ENCODE data around the gene MYBBP1A. TPM values are rescaled to one million over a fixed set of nuclear protein-coding genes. Genes with fewer than 3 reads are reported as not detected.

Gene MYBBP1A
- total and polyA plus RNA-seq, 2 of the 4 experiments (the other 2 are of a cell fraction), result 22.6 to 45.9 TPM

DNA sequence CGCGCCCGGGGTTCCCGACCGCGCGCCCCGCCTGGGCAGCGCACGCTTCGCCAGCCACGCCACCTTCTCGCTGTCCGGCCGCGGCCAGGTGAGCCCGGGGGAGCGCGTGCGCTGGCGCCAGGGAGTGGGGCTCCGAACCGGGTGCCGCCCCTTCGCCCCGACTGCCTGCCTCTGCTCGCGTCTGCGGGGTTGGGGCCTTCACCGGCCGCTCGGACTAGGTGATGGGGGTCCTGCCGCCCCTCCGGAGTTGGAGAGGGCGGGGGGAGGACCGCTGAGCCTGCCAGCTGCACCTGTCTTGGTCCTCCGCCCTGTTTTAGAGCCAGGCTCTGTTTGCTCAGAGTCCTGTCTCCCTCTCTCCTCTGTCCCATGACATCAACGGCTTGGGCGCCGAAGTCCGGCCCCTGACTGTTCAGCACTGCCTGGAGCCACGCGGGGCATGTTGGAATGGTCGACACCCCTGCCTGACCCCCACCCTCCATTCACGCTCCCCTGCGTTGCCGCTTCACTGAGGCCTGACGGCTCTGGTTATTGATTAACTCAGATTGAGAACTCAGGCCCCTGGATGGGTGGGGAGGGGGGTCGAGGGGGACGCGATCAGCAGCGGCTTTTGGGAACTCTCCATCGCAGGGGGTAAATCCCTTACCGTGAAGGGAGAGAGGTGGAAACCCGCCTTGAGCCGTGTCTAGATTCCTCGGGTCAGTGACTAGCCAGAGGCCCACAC is 29.9 kb upstream of the MYBBP1A start:
- H3K9ac ChIP-seq (ENCODE audit: low read depth, low read length), result no peak overlapping the region
- no peak overlapping the region for H3K4me2 ChIP-seq (ENCODE audit: low read depth, low read length)
- no peak overlapping the region for H2AK9ac ChIP-seq (replicated peaks; ENCODE audit: low read depth, low read length, poor library complexity)
- H3K27ac ChIP-seq (ENCODE audit: insufficient read depth, low read length), result no peak overlapping the region
- dilution Hi-C loops (cut with HindIII; ENCODE audit: low sequenced_read_pairs, unreplicated experiment) (no loop called here), intact Hi-C loops (cut with micrococcal nuclease) (no loop called here), in situ Hi-C loops (cut with MboI; ENCODE audit: low sequenced_read_pairs) (no loop called here)
- no peak overlapping the region for H2BK120ac ChIP-seq (ENCODE audit: low read depth, low read length)
- H3K4ac ChIP-seq (ENCODE audit: low read depth, low read length), result no peak overlapping the region
- H4K8ac ChIP-seq (ENCODE audit: low read depth in 2 of 2, low read length in 2 of 2), result no peak overlapping the region
- no peak overlapping the region for H2AK5ac ChIP-seq (ENCODE audit: low read depth, low read length)
- BruUV-seq (replicated peaks), result no TSS peak
- H3K14ac ChIP-seq (replicated peaks; ENCODE audit: low read depth, low read length), result no peak overlapping the region
- H3K23ac ChIP-seq (ENCODE audit: low read depth, low read length), result no peak overlapping the region
- no peaks in the 10 kb centered on the region for H3K9me1 ChIP-seq (ENCODE audit: insufficient read depth, low read length)
- no peak overlapping the region for H2BK15ac ChIP-seq (ENCODE audit: low read depth, low read length)
- CTCF ChIA-PET, result no interaction called here
- H2BK5ac ChIP-seq (ENCODE audit: low read depth, low read length, poor library complexity, severe bottlenecking), result no peak overlapping the region
- no peak overlapping the region for H3K4me3 ChIP-seq (ENCODE audit: insufficient read depth, low read depth, low read length)
- no peak overlapping the region for H4K91ac ChIP-seq (ENCODE audit: insufficient read depth, low read depth, low read length)
- H4K5ac ChIP-seq (ENCODE audit: low read depth, low read length), result no peak overlapping the region
- no peak overlapping the region for H2BK20ac ChIP-seq (ENCODE audit: low read depth, low read length)
- POLR2A ChIA-PET (ENCODE audit: unreplicated experiment), result no interaction called here
- H3K36me3 ChIP-seq (ENCODE audit: control insufficient read depth, insufficient read depth, low read length), result no peaks in the 10 kb centered on the region
- no peak for DNase-seq
- WGBS, 2 experiments (ENCODE audit: extremely low coverage in 2 of 2, insufficient read length in 1 of 2), result 4% methylated on average over 15 of the region's 57 CpGs; no CpG with 5 or more reads in 1 of the 2 experiments
- H2AFZ ChIP-seq (replicated peaks; ENCODE audit: low read length, poor library complexity), result no peak overlapping the region
- no peaks in the 10 kb centered on the region for H4K20me1 ChIP-seq (ENCODE audit: insufficient read depth, low read length)
- peaks cover 79% of the 10 kb centered on the region for H3K27me3 ChIP-seq (ENCODE audit: control insufficient read depth, insufficient read depth, low read length)
- H3K79me1 ChIP-seq (ENCODE audit: low read depth in 1 of 2, low read length in 2 of 2), result no peaks in the 10 kb centered on the region
- TF ChIP-seq SMC3 (IDR thresholded peaks at IDR 0.05; ENCODE audit: low read depth, low read length), result no peak
- no peak for TF ChIP-seq MAZ (IDR thresholded peaks at IDR 0.05; ENCODE audit: borderline replicate concordance, low read depth, low read length)
- no peak for TF ChIP-seq RAD21 (IDR thresholded peaks at IDR 0.05; ENCODE audit: low read length)
- no peak for TF ChIP-seq CHD1 (IDR thresholded peaks at IDR 0.05; ENCODE audit: low read depth, low read length)
- no peak for TF ChIP-seq MAFK (IDR thresholded peaks at IDR 0.05; ENCODE audit: low read depth, low read length)
- TF ChIP-seq RFX5 (IDR thresholded peaks at IDR 0.05; ENCODE audit: low read depth, low read length), result no peak
- no peak for TF ChIP-seq BHLHE40 (IDR thresholded peaks at IDR 0.05; ENCODE audit: low read depth, low read length)
- no peak for TF ChIP-seq RCOR1 (IDR thresholded peaks at IDR 0.05; ENCODE audit: insufficient replicate concordance, low read length)
- TF ChIP-seq, protein P1, sequence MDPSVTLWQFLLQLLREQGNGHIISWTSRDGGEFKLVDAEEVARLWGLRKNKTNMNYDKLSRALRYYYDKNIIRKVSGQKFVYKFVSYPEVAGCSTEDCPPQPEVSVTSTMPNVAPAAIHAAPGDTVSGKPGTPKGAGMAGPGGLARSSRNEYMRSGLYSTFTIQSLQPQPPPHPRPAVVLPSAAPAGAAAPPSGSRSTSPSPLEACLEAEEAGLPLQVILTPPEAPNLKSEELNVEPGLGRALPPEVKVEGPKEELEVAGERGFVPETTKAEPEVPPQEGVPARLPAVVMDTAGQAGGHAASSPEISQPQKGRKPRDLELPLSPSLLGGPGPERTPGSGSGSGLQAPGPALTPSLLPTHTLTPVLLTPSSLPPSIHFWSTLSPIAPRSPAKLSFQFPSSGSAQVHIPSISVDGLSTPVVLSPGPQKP (IDR thresholded peaks at IDR 0.05; ENCODE audit: borderline replicate concordance, low read depth, low read length), result no peak
- no peak for TF ChIP-seq MXI1 (IDR thresholded peaks at IDR 0.05; ENCODE audit: borderline replicate concordance, low read depth, low read length)
- TF ChIP-seq FOS (IDR thresholded peaks at IDR 0.05; ENCODE audit: low read depth, low read length), result no peak
- TF ChIP-seq, protein P2, sequence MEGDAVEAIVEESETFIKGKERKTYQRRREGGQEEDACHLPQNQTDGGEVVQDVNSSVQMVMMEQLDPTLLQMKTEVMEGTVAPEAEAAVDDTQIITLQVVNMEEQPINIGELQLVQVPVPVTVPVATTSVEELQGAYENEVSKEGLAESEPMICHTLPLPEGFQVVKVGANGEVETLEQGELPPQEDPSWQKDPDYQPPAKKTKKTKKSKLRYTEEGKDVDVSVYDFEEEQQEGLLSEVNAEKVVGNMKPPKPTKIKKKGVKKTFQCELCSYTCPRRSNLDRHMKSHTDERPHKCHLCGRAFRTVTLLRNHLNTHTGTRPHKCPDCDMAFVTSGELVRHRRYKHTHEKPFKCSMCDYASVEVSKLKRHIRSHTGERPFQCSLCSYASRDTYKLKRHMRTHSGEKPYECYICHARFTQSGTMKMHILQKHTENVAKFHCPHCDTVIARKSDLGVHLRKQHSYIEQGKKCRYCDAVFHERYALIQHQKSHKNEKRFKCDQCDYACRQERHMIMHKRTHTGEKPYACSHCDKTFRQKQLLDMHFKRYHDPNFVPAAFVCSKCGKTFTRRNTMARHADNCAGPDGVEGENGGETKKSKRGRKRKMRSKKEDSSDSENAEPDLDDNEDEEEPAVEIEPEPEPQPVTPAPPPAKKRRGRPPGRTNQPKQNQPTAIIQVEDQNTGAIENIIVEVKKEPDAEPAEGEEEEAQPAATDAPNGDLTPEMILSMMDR (conservative IDR thresholded peaks at IDR 0.05; ENCODE audit: low read depth, low read length), result no peak
- TF ChIP-seq CEBPB (IDR thresholded peaks at IDR 0.05; ENCODE audit: low read depth, low read length), result no peak
- no peak overlapping the region for H3K56ac ChIP-seq (ENCODE audit: extremely low read depth, insufficient read depth, low read length)
- H3K4me1 ChIP-seq (ENCODE audit: control insufficient read depth, insufficient read depth, low read length), result no peaks in the 10 kb centered on the region; the same call in 1 of the 2 replicates
- no peaks in the 10 kb centered on the region for H3K9me3 ChIP-seq (ENCODE audit: control insufficient read depth, insufficient read depth, low read length)
- H3K18ac ChIP-seq (ENCODE audit: low read depth, low read length), result no peak overlapping the region
- no peak for ATAC-seq (ENCODE audit: low read depth)
